ENCODE results near the gene CSTB. TPM values are rescaled to one million over a fixed set of nuclear protein-coding genes. Genes with fewer than 3 reads are reported as not detected.

The CSTB gene
- total and polyA plus RNA-seq, 2 donors (not counting 1 experiment from before 2014, with no cell fraction given): 14.0 to 28.3 TPM

GRCh38 chr21:43812139-43812821 lies 36.2 kb upstream of the CSTB start:
- peaks cover 7% of the 10 kb centered on the region for H3K27me3 Mint-ChIP-seq
- H3K9me3 Mint-ChIP-seq (ENCODE audit: insufficient read depth): no peaks in the 10 kb centered on the region
- DNase-seq (no peak), ATAC-seq (ENCODE audit: low read depth) (no peak)
- H3K27ac Mint-ChIP-seq: no peak overlapping the region
- H3K9ac ChIP-seq (ENCODE audit: low read length): no peak overlapping the region
- peaks cover 14% of the 10 kb centered on the region for H3K4me1 Mint-ChIP-seq
- WGBS (ENCODE audit: insufficient coverage): 66% methylated on average over 27 of the region's 27 CpGs
- peaks cover 20% of the 10 kb centered on the region for H3K79me2 ChIP-seq (ENCODE audit: control insufficient read depth, insufficient read depth, low read length)
- H3K27me3 ChIP-seq (replicated peaks in 1 of 4; ENCODE audit: control extremely low read depth in 1 of 4, control insufficient read depth in 3 of 4, insufficient read depth in 4 of 4, low read length in 3 of 4): peaks cover 0 to 25% (median 3%) of the 10 kb centered on the region in 4 experiments
- no peak overlapping the region for H3K4me2 ChIP-seq (replicated peaks; ENCODE audit: low read depth, low read length, poor library complexity, severe bottlenecking)
- H3K4me1 ChIP-seq (ENCODE audit: control insufficient read depth in 2 of 2, insufficient read depth in 2 of 2, low read length in 2 of 2): peaks cover 6 to 19% of the 10 kb centered on the region in 2 donors
- intact Hi-C loops (cut with micrococcal nuclease): loop anchor here (10.0 kb wide), 1 partner anchor 673 kb away; no protein-coding TSS in a partner anchor
- H4K20me1 ChIP-seq (ENCODE audit: control insufficient read depth, insufficient read depth, low read length, poor library complexity, severe bottlenecking): peaks cover 33% of the 10 kb centered on the region
- no peak overlapping the region for H3K4me3 Mint-ChIP-seq
- H3K4me3 ChIP-seq (ENCODE audit: control extremely low read depth in 1 of 5, extremely low read depth in 1 of 5, insufficient read depth in 1 of 5, low read depth in 2 of 5, low read length in 4 of 5): no peak overlapping the region
- no peak overlapping the region for H2AFZ ChIP-seq (ENCODE audit: insufficient read depth, low read depth, low read length, poor library complexity, severe bottlenecking)
- H3K9me3 ChIP-seq (ENCODE audit: control extremely low read depth in 1 of 3, control insufficient read depth in 2 of 3, insufficient read depth in 1 of 3, low read length in 2 of 3): no peaks in the 10 kb centered on the region
- no peak overlapping the region for H3K27ac ChIP-seq (ENCODE audit: low read length in 2 of 2)
- no peak for TF ChIP-seq EZH2 (IDR thresholded peaks at IDR 0.05; ENCODE audit: borderline replicate concordance, insufficient read depth, low read depth, low read length, poor library complexity, severe bottlenecking)
- POLR2A ChIA-PET: no interaction called here
- CTCF ChIA-PET: interaction anchor here (0.7 to 3.8 kb wide), 5 partner anchors 106 to 1316 kb away, joined by 3 to 46 read pairs (median 4); no protein-coding TSS in a partner anchor
- H3K36me3 ChIP-seq (replicated peaks in 1 of 2; ENCODE audit: control extremely low read depth in 1 of 2, control insufficient read depth in 1 of 2, extremely low read depth in 1 of 2, insufficient read depth in 2 of 2, low read length in 1 of 2): no peaks in the 10 kb centered on the region

DNA sequence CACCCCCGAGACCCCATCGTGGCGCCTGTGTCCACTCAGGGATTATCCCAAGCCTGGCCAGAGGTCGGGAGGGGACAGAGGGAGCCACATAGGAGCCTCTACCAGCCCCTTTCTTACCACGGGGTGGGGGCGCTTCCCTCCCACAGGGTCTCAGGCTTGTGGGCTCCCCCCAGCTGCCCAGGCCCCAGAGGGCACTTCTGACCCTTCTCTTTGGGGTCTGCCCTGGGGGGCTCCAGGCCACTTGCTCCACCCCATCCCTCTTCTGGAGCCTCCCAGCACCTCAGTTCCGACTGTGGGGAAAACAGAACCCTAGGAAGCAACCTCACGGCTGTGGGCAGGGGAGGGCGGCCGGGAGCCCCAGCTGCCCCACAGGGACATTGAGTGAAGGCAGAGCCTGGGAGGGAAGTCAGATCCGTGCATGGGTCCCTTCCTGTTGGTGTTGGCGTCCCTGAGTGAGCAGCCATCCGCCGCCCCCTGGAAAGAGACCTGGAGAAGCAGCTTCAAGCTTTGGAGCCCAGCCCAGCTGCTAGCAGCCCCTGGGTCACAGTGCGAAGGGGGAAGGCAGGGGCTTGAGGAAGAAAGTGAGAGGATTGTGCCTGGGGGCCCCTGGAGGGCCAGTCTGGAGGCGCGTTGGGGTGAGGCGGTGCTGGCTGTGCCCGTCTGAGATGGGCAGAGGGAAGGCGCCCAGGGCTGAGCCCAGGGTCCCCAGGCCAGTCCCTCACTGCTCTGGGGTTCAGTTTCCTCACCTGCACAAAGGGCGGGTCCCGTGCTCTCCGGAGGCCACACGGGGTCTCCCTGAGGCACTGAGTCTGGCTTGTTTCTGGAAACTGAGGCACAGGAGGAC lies 35.4 kb upstream of the CSTB start:
- Histone ChIP-seq H3K4me2 (replicated peaks; ENCODE audit: low read depth, low read length, poor library complexity, severe bottlenecking) (peak overlapping the region; percentile 50), H3K4me1 (ENCODE audit: control insufficient read depth in 2 of 2, insufficient read depth in 2 of 2, low read length in 2 of 2) (peaks cover 13 to 25% of the 10 kb centered on the region in 2 donors), H3K79me2 (ENCODE audit: control insufficient read depth, insufficient read depth, low read length) (peaks cover 27% of the 10 kb centered on the region), H3K9me3 (ENCODE audit: control extremely low read depth in 1 of 3, control insufficient read depth in 2 of 3, insufficient read depth in 1 of 3, low read length in 2 of 3) (no peaks in the 10 kb centered on the region), H3K9ac (ENCODE audit: low read length) (no peak overlapping the region), H3K4me3 (ENCODE audit: control extremely low read depth in 1 of 5, extremely low read depth in 1 of 5, insufficient read depth in 1 of 5, low read depth in 2 of 5, low read length in 4 of 5) (no peak overlapping the region), H2AFZ (ENCODE audit: insufficient read depth, low read depth, low read length, poor library complexity, severe bottlenecking) (no peak overlapping the region), H3K27me3 (replicated peaks in 1 of 4; ENCODE audit: control extremely low read depth in 1 of 4, control insufficient read depth in 3 of 4, insufficient read depth in 4 of 4, low read length in 3 of 4) (peaks cover 0 to 25% (median 5%) of the 10 kb centered on the region in 4 experiments), H3K36me3 (replicated peaks in 1 of 2; ENCODE audit: control extremely low read depth in 1 of 2, control insufficient read depth in 1 of 2, extremely low read depth in 1 of 2, insufficient read depth in 2 of 2, low read length in 1 of 2) (no peaks in the 10 kb centered on the region), H4K20me1 (ENCODE audit: control insufficient read depth, insufficient read depth, low read length, poor library complexity, severe bottlenecking) (peaks cover 40% of the 10 kb centered on the region), H3K27ac (ENCODE audit: low read length in 2 of 2) (no peak overlapping the region)
- TF ChIP-seq EZH2 (IDR thresholded peaks at IDR 0.05; ENCODE audit: borderline replicate concordance, insufficient read depth, low read depth, low read length, poor library complexity, severe bottlenecking) (no peak), CTCF (IDR thresholded peaks at IDR 0.05) (no peak)
- intact Hi-C loops (cut with micrococcal nuclease): loop anchor here (1.0 to 10.0 kb wide), 2 partner anchors 128 to 673 kb away; no protein-coding TSS in a partner anchor
- 88% methylated on average over 23 of the region's 24 CpGs for WGBS (ENCODE audit: insufficient coverage)
- Mint-ChIP-seq H3K4me3 (no peak overlapping the region), H3K27me3 (peaks cover 7% of the 10 kb centered on the region), H3K27ac (no peak overlapping the region), H3K4me1 (peaks cover 20% of the 10 kb centered on the region), H3K9me3 (ENCODE audit: insufficient read depth) (no peaks in the 10 kb centered on the region)
- no peak for DNase-seq
- POLR2A ChIA-PET: no interaction called here
- CTCF ChIA-PET: interaction anchor here (0.7 to 3.8 kb wide), 14 partner anchors 12 to 1317 kb away, joined by 3 to 46 read pairs (median 4); no protein-coding TSS in a partner anchor
- ATAC-seq (ENCODE audit: low read depth): no peak

Measured in B cell (primary cell).